HL-60 (cell line): Measurements from ENCODE around the gene RAMACL.

Source experiments
- GABPA ChIP-seq: IDR thresholded peaks from 2 replicates; pipeline ENCODE4 v1.6.1; 2012; ENCODE audit warnings: low read depth
- TF ChIP-seq, protein P1 (sequence below): IDR thresholded peaks from one replicate; pipeline ENCODE4 v1.5.1; 2011; ENCODE audit warnings: low read length, control low read depth, inconsistent platforms; ENCODE audit not compliant: insufficient read depth

DNA sequence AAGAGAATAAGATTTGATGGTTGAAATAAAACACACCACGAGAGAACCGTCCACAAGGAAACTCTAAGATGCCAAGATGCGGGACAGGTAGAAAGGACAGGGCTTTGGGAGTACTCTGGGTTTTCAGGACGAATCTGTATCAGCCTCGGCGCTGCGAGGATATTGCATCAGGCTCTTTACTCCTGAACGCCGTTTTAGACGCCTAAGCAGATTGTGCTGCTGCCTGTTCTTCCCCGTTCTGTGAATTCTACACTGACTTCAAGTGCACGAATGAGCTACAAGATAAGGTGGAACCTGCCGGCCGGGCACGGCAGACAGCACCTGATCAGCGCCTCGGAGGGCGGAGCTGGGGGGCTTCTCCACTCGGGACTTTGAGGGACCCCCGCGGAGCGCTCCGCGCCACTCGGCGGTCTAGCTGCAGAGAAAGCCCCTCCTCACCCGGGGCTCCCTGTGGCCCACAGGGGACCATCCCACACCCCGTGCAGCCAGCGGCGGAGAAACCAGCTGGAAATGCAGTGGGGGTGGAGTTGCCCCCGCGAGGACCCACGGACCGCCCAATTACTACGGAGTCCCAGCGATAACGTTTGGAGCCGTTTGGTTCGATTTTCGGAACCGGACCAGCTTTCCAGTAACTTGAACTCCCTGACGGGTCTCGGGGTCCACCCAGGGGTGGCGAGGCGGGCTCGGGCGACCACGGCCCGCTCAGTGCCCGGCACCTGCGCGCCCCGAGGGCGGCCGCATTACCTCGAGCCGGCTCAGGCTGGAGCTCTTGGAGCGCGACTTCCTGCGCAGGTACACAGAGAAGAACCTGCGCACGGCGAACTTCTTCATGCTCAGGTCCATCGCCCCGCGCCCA lies 39.9 kb upstream of the RAMACL start:
- TF ChIP-seq GABPA: no peak
- TF ChIP-seq, protein P1, sequence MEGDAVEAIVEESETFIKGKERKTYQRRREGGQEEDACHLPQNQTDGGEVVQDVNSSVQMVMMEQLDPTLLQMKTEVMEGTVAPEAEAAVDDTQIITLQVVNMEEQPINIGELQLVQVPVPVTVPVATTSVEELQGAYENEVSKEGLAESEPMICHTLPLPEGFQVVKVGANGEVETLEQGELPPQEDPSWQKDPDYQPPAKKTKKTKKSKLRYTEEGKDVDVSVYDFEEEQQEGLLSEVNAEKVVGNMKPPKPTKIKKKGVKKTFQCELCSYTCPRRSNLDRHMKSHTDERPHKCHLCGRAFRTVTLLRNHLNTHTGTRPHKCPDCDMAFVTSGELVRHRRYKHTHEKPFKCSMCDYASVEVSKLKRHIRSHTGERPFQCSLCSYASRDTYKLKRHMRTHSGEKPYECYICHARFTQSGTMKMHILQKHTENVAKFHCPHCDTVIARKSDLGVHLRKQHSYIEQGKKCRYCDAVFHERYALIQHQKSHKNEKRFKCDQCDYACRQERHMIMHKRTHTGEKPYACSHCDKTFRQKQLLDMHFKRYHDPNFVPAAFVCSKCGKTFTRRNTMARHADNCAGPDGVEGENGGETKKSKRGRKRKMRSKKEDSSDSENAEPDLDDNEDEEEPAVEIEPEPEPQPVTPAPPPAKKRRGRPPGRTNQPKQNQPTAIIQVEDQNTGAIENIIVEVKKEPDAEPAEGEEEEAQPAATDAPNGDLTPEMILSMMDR: no peak
